ENCODE measurements around the gene GEMIN7. TPM values are rescaled to one million over a fixed set of nuclear protein-coding genes. Genes with fewer than 3 reads are reported as not detected.

GEMIN7 gene
- polyA plus RNA-seq, 2 of the 4 experiments (the other 2 are of a cell fraction), result 42.2 to 86.0 TPM

DNA sequence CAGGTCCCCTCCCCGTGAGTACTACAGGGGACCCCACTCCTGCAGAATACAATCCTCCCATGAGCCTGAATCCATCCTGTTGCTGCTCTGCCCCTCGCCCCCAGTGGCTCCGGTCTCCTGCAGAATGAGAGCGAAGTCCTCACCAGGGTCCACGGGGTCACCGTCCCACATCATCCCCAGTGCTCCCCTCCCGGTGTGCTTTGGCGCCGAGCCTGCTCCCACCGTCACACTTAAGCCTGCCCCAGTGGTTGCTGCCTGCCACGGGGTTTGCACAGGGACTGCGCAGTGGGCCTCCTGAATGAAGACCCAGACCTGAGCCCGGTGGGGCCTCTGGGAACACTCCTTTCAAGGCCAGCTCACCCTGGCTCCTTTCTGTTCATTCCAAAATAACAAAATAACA lies 51.2 kb downstream of the GEMIN7 start:
- no peak for ATAC-seq
- WGBS (ENCODE audit: missing lambda C conversion rate), result 92% methylated on average over 13 of the region's 13 CpGs
- no peak overlapping the region for H3K4me3 ChIP-seq

DNA sequence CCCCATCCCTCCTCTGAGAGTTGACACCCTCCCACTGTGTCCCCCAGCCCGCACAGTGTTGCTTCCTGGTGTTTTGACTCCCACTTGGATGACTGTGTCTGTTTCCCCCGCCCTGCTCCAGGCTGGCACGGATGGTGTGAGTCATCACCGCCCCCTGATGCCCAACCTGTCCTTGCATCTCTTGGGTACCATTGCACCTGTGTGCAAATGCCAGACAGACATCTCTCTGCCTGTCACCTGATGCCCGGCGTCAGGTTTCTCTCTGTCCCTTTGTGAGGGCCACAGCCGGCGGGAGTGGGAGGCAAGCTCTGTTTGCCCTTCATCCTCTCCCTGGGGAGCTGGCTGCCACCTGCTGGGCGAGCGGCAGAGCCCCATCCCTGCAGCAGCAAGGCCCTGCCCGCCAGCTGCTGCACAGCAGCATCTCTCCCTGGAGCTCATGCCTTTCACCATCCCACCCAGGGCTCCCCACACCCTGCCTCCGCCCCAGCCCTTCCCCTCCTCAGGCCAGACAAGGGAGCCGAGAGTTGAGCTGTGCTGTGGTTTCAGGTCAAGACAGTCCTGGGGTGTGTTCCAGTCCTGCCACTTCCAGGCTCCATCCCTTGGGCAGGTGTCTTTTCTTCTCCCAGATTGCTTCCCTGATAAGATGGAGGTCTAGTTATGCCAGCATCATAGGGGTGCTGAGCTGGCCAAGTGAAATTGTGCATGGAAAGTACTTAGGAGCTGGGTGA lies 52.0 kb downstream of the GEMIN7 start:
- POLR2A ChIA-PET, result interaction anchor here (1.0 to 1.1 kb wide), 2 partner anchors 38 to 52 kb away, joined by 5 to 6 read pairs; partner anchors contain the start of genes GEMIN7 and PPP1R37

More for the DNA sequence above, 51.2 kb downstream of the GEMIN7 start:
- Histone ChIP-seq H3K9me3 (no peaks in the 10 kb centered on the region), H3K4me2 (peak overlapping the region; percentile 35; the same call in 2 of the 3 replicates), H3K4me1 (peaks cover 10% of the 10 kb centered on the region), H3K27ac (peak overlapping the region in 1 of 2 experiments; percentile 13; a peak in 2 of 6 replicates)
- no peak for FAIRE-seq
- TF ChIP-seq MAFK (IDR thresholded peaks at IDR 0.05; ENCODE audit: partially characterized antibody) (no peak), ESRRA (IDR thresholded peaks at IDR 0.05; ENCODE audit: borderline replicate concordance, low read length) (no peak), JUNB (IDR thresholded peaks at IDR 0.05) (no peak), POLR2A (IDR thresholded peaks at IDR 0.05; ENCODE audit: low read length) (no peak)
- TF ChIP-seq, protein P1, sequence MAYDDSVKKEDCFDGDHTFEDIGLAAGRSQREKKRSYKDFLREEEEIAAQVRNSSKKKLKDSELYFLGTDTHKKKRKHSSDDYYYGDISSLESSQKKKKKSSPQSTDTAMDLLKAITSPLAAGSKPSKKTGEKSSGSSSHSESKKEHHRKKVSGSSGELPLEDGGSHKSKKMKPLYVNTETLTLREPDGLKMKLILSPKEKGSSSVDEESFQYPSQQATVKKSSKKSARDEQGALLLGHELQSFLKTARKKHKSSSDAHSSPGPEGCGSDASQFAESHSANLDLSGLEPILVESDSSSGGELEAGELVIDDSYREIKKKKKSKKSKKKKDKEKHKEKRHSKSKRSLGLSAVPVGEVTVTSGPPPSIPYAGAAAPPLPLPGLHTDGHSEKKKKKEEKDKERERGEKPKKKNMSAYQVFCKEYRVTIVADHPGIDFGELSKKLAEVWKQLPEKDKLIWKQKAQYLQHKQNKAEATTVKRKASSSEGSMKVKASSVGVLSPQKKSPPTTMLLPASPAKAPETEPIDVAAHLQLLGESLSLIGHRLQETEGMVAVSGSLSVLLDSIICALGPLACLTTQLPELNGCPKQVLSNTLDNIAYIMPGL (CRISPR knock-in tag; IDR thresholded peaks at IDR 0.05; ENCODE audit: borderline replicate concordance), result no peak
- no peak for DNase-seq (ENCODE audit: low read depth in 1 of 2, low spot score in 1 of 2)
- CTCF ChIA-PET, result interaction anchor here (1.1 to 2.8 kb wide), 7 partner anchors 13 to 91 kb away, joined by 3 to 16 read pairs (median 7); partner anchors contain the start of gene GEMIN7
- POLR2A ChIA-PET, result no interaction called here

DNA sequence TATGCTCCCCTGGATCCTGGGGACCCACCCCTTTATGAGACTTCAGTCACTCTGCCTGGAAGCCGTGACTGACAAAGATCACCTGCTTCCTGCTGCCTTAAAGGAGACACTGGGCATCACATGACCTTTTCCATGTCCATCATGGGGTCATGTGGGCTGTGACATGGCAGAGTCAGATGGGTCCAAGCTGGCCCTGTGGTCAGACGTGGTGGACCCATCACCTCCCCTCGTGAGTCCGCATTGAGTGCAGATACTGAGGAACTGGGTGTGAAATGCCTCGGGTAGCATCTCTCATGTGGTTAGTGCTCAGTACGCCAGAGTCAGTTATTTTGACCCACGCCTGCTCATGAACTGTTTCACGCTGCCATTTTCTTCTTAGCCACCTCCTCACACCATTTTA lies 54.6 kb downstream of the GEMIN7 start:
- Histone ChIP-seq H3K27ac (no peak overlapping the region), H3K9me3 (no peaks in the 10 kb centered on the region), H3K4me2 (no peak overlapping the region), H3K4me1 (peaks cover 10% of the 10 kb centered on the region), H3K4me3 (no peak overlapping the region)
- ATAC-seq, result no peak
- ChIA-PET POLR2A (no interaction called here), CTCF (interaction anchor here (1.0 to 6.0 kb wide), 4 partner anchors 8 to 42 kb away, joined by 3 to 51 read pairs (median 4); no protein-coding TSS in a partner anchor)
- no peak for DNase-seq (ENCODE audit: low read depth in 1 of 2, low spot score in 1 of 2)
- WGBS (ENCODE audit: missing lambda C conversion rate), result 94% methylated on average over 8 of the region's 8 CpGs
- no peak for FAIRE-seq
- TF ChIP-seq NFE2L2 (conservative IDR thresholded peaks at IDR 0.05; ENCODE audit: low read length), result no peak
- TF ChIP-seq, protein P2, sequence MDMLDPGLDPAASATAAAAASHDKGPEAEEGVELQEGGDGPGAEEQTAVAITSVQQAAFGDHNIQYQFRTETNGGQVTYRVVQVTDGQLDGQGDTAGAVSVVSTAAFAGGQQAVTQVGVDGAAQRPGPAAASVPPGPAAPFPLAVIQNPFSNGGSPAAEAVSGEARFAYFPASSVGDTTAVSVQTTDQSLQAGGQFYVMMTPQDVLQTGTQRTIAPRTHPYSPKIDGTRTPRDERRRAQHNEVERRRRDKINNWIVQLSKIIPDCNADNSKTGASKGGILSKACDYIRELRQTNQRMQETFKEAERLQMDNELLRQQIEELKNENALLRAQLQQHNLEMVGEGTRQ (IDR thresholded peaks at IDR 0.05), result peak; percentile 48; the same call in 1 of the 2 replicates
- TF ChIP-seq, protein P1 (CRISPR knock-in tag; IDR thresholded peaks at IDR 0.05; ENCODE audit: borderline replicate concordance), result no peak
- TF ChIP-seq EP300 (IDR thresholded peaks at IDR 0.05), result no peak
- TF ChIP-seq JUNB (IDR thresholded peaks at IDR 0.05), result no peak
- TF ChIP-seq RFX5 (IDR thresholded peaks at IDR 0.05), result no peak

More for the DNA sequence above, 52.0 kb downstream of the GEMIN7 start:
- peak; percentile 66 for TF ChIP-seq SMC3 (IDR thresholded peaks at IDR 0.05)
- TF ChIP-seq RARB (CRISPR knock-in tag; IDR thresholded peaks at IDR 0.05), result no peak
- TF ChIP-seq, protein P3, sequence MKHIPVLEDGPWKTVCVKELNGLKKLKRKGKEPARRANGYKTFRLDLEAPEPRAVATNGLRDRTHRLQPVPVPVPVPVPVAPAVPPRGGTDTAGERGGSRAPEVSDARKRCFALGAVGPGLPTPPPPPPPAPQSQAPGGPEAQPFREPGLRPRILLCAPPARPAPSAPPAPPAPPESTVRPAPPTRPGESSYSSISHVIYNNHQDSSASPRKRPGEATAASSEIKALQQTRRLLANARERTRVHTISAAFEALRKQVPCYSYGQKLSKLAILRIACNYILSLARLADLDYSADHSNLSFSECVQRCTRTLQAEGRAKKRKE (CRISPR knock-in tag; IDR thresholded peaks at IDR 0.05; ENCODE audit: low read depth), result no peak
- no peak for TF ChIP-seq POLR2AphosphoS2 (conservative IDR thresholded peaks at IDR 0.05; ENCODE audit: low read length)
- TF ChIP-seq SREBF2 (IDR thresholded peaks at IDR 0.05), result no peak
- TF ChIP-seq FOSL2 (IDR thresholded peaks at IDR 0.05), result no peak
- peak; percentile 79 for TF ChIP-seq FOSL2 (CRISPR knock-in tag; IDR thresholded peaks at IDR 0.05)
- TF ChIP-seq, protein P4, sequence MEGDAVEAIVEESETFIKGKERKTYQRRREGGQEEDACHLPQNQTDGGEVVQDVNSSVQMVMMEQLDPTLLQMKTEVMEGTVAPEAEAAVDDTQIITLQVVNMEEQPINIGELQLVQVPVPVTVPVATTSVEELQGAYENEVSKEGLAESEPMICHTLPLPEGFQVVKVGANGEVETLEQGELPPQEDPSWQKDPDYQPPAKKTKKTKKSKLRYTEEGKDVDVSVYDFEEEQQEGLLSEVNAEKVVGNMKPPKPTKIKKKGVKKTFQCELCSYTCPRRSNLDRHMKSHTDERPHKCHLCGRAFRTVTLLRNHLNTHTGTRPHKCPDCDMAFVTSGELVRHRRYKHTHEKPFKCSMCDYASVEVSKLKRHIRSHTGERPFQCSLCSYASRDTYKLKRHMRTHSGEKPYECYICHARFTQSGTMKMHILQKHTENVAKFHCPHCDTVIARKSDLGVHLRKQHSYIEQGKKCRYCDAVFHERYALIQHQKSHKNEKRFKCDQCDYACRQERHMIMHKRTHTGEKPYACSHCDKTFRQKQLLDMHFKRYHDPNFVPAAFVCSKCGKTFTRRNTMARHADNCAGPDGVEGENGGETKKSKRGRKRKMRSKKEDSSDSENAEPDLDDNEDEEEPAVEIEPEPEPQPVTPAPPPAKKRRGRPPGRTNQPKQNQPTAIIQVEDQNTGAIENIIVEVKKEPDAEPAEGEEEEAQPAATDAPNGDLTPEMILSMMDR (IDR thresholded peaks at IDR 0.05), result peak; percentile 51
- no peak for TF ChIP-seq PHF8 (IDR thresholded peaks at IDR 0.05; ENCODE audit: borderline replicate concordance, low read depth)
- no peak for TF ChIP-seq CBX8 (IDR thresholded peaks at IDR 0.05)
- peak; percentile 31 to 48; a peak in 3 of 5 replicates for TF ChIP-seq RAD21 (conservative IDR thresholded peaks at IDR 0.05 in 1 of 2, IDR thresholded peaks at IDR 0.05 in 1 of 2)
- no peak for TF ChIP-seq HOXA7 (CRISPR knock-in tag; IDR thresholded peaks at IDR 0.05)
- 36% methylated on average over 13 of the region's 13 CpGs for WGBS (ENCODE audit: missing lambda C conversion rate)
- peaks cover 10% of the 10 kb centered on the region for H3K4me1 ChIP-seq
- DNase-seq (ENCODE audit: low read depth in 1 of 2, low spot score in 1 of 2) (peak; percentile 54), ATAC-seq (peak; percentile 86 to 88), FAIRE-seq (no peak)
- H3K9me3 ChIP-seq, result no peaks in the 10 kb centered on the region
- peak overlapping the region; percentile 35; the same call in 2 of the 3 replicates for H3K4me2 ChIP-seq
- CTCF ChIA-PET, result interaction anchor here (0.7 to 2.8 kb wide), 16 partner anchors 10 to 282 kb away, joined by 3 to 16 read pairs (median 5); no protein-coding TSS in a partner anchor
- peak overlapping the region in 1 of 2 experiments; percentile 13; a peak in 2 of 6 replicates for H3K27ac ChIP-seq
- no peak overlapping the region for H3K4me3 ChIP-seq

All from A549 (cell line).